HCT116 (cell line): ENCODE measurements around the gene SNHG17. TPM values are rescaled to one million over a fixed set of nuclear protein-coding genes. Genes with fewer than 3 reads are reported as not detected.
"Not testable (repeated sequence)": the region's sequence is repeated elsewhere in the genome, so short reads cannot be mapped to it uniquely, and the experiment has no call there.

Source experiments
- ATAC-seq: fragments of 200-7000 bp; cut with Tn5 transposase; 2 replicates; pipeline ENCODE4 v1.9.1; 2020; ENCODE audit warnings: mild to moderate bottlenecking, moderate library complexity
- BruUV-seq: library from RNA; stranded (reverse); fragments of 400-500 nt; replicated peaks from 2 replicates; lab custom pipeline; 2021; lab: Mats Ljungman, UMichigan
- CTCF ChIA-PET: fragments of 300-600 bp; sonication (Branson Sonifier 250); formaldehyde crosslinking; loops from one replicate; lab custom pipeline; 2021; ENCODE audit warnings: antibody characterized with exemption; lab: Charles Lee
- POLR2A ChIA-PET: fragments of 300-600, 350-600 bp; sonication (Branson Sonifier 250); formaldehyde crosslinking; loops from one replicate; lab custom pipeline; 2021; ENCODE audit warnings: antibody characterized with exemption; lab: Charles Lee
- RAD21 ChIA-PET, 2 experiments: fragments of 300-600 bp; sonication (Branson Sonifier 250); formaldehyde crosslinking; loops; one replicate each; lab custom pipeline; 2023; ENCODE audit warnings: low total read pairs in 2 of 2; ENCODE audit not compliant: uncharacterized antibody in 2 of 2, unreplicated experiment in 2 of 2, low non-redundant PET in 1 of 2; lab: Charles Lee
- DNase-seq: peaks from one replicate; pipeline ENCODE4 v3.0.0-alpha.2; 2010; ENCODE audit warnings: low read depth, low spot score
- H2AFZ ChIP-seq: fragments of 200-600 bp; shearing (Covaris generic), sonication (generic); 2 replicates; pipeline ENCODE4 v1.6.1; 2017; ENCODE audit warnings: low read depth, mixed run types, mixed read lengths, antibody characterized with exemption, low read length; ENCODE audit not compliant: poor library complexity, severe bottlenecking
- H3K27ac ChIP-seq: 2 replicates; pipeline ENCODE4 v1.5.1; 2012; ENCODE audit warnings: low read depth, low read length
- H3K27me3 ChIP-seq: fragments of 200-600 bp; sonication (generic); 2 replicates; pipeline ENCODE4 v1.6.1; 2016; ENCODE audit warnings: mixed run types, low read length, mixed read lengths; ENCODE audit not compliant: insufficient read depth
- H3K36me3 ChIP-seq, 2 experiments: fragments of 200-500 bp in 1 of 2; fragments of 200-600 bp in 1 of 2; sonication (Bioruptor generic) in 1 of 2; sonication (generic) in 1 of 2; 2 replicates each; pipeline versions ENCODE4 v1.5.1 to v1.6.1; 2014 to 2016; ENCODE audit warnings: low read length in 2 of 2, inconsistent platforms in 1 of 2, mixed read lengths in 1 of 2, mixed run types in 1 of 2; ENCODE audit not compliant: insufficient read depth in 2 of 2, control insufficient read depth in 1 of 2
- H3K4me1 ChIP-seq, 2 experiments: fragments of 200-600 bp in 1 of 2; sonication (generic) in 1 of 2; 2 replicates each; pipeline versions ENCODE4 v1.5.1 to v1.6.1; 2012 to 2017; ENCODE audit warnings: low read length in 2 of 2, inconsistent platforms in 1 of 2, mild to moderate bottlenecking in 1 of 2, mixed read lengths in 1 of 2, mixed run types in 1 of 2, moderate library complexity in 1 of 2; ENCODE audit not compliant: insufficient read depth in 2 of 2, control insufficient read depth in 1 of 2
- H3K4me2 ChIP-seq: fragments of 200-600 bp; sonication (generic); 2 replicates; pipeline ENCODE4 v1.6.1; 2017; ENCODE audit warnings: mixed run types, low read length, mixed read lengths
- H3K4me3 ChIP-seq, 2 experiments: fragments of 200-600 bp in 1 of 2; sonication (generic) in 1 of 2; replicated peaks in 1 of 2; 2 replicates each; pipeline ENCODE4 v1.5.1; 2011 to 2016; ENCODE audit warnings: low read length in 2 of 2, control low read depth in 1 of 2, low read depth in 1 of 2, mild to moderate bottlenecking in 1 of 2, mixed read lengths in 1 of 2, mixed run types in 1 of 2
- H3K79me2 ChIP-seq: fragments of 200-600 bp; sonication (generic); 2 replicates; pipeline ENCODE4 v1.6.1; 2017; ENCODE audit warnings: mild to moderate bottlenecking, mixed run types, low read length, moderate library complexity, mixed read lengths; ENCODE audit not compliant: insufficient read depth
- H3K9ac ChIP-seq: fragments of 200-600 bp; sonication (generic); 2 replicates; pipeline ENCODE4 v1.6.1; 2016; ENCODE audit warnings: low read length, mixed read lengths
- H3K9me2 ChIP-seq: fragments of 200-600 bp; sonication (generic), shearing (Covaris generic); 2 replicates; pipeline ENCODE4 v1.6.1; 2017; ENCODE audit warnings: mixed run types, mild to moderate bottlenecking, moderate library complexity; ENCODE audit not compliant: insufficient read depth
- H3K9me3 ChIP-seq, 2 experiments: fragments of 200-500 bp in 1 of 2; fragments of 200-600 bp in 1 of 2; sonication (Bioruptor generic) in 1 of 2; sonication (generic) in 1 of 2; 2 replicates each; pipeline ENCODE4 v1.6.1; 2014 to 2017; ENCODE audit warnings: low read length in 2 of 2, mixed read lengths in 2 of 2, inconsistent platforms in 1 of 2, low read depth in 1 of 2, mild to moderate bottlenecking in 1 of 2, mixed run types in 1 of 2, moderate library complexity in 1 of 2; ENCODE audit not compliant: control insufficient read depth in 1 of 2, insufficient read depth in 1 of 2
- H4K20me1 ChIP-seq: fragments of 200-600 bp; sonication (generic), shearing (Covaris generic); 2 replicates; pipeline ENCODE4 v1.6.1; 2017; ENCODE audit warnings: mixed run types, mild to moderate bottlenecking, moderate library complexity; ENCODE audit not compliant: insufficient read depth
- ATF3 ChIP-seq: IDR thresholded peaks from 2 replicates; pipeline ENCODE4 v1.6.1; 2012
- CEBPB ChIP-seq: IDR thresholded peaks from 2 replicates; pipeline ENCODE4 v1.6.1; 2012; ENCODE audit warnings: low read depth
- CTCF ChIP-seq, 3 experiments: fragments of 200-600 bp in 1 of 3; sonication (generic) in 1 of 3; IDR thresholded peaks in 2 of 3; conservative IDR thresholded peaks in 1 of 3; 2 replicates each; pipeline ENCODE4 v1.5.1; 2012 to 2017; ENCODE audit warnings: low read depth in 2 of 3, low read length in 2 of 3, antibody characterized with exemption in 1 of 3, borderline replicate concordance in 1 of 3, control low read depth in 1 of 3, mild to moderate bottlenecking in 1 of 3, mixed read lengths in 1 of 3, mixed run types in 1 of 3, moderate library complexity in 1 of 3; ENCODE audit not compliant: insufficient read depth in 1 of 3
- ELF1 ChIP-seq: IDR thresholded peaks from 2 replicates; pipeline ENCODE4 v1.6.1; 2012; ENCODE audit warnings: low read depth, borderline replicate concordance
- EZH2 ChIP-seq: fragments of 200-600 bp; sonication (generic); IDR thresholded peaks from 2 replicates; pipeline ENCODE4 v1.6.1; 2017; ENCODE audit warnings: antibody characterized with exemption, mixed run types
- RAD21 ChIP-seq: IDR thresholded peaks from 2 replicates; pipeline ENCODE4 v1.6.1; 2012; ENCODE audit warnings: low read depth, mild to moderate bottlenecking
- REST ChIP-seq: IDR thresholded peaks from 2 replicates; pipeline ENCODE4 v1.6.1; 2012; ENCODE audit warnings: low read depth
- TCF7L2 ChIP-seq: IDR thresholded peaks from 2 replicates; pipeline ENCODE4 v1.7.0; 2011; ENCODE audit warnings: borderline replicate concordance, inconsistent platforms; ENCODE audit not compliant: insufficient read depth, insufficient read length; ENCODE audit errors: extremely low read depth
- ZBTB33 ChIP-seq: IDR thresholded peaks from 2 replicates; pipeline ENCODE4 v1.6.1; 2011; ENCODE audit warnings: mild to moderate bottlenecking, low read length, moderate library complexity; ENCODE audit not compliant: insufficient replicate concordance; ENCODE audit errors: extremely low read depth
- intact Hi-C: fragments of 100-400 bp; cut with micrococcal nuclease; formaldehyde crosslinking; loops from 2 replicates; pipeline ENCODE4 v1.10.0; 2022
- total RNA-seq: library from RNA; stranded (reverse); gene quantifications from one replicate; pipeline ENCODE4 v1.2.1, GENCODE V29; 2021; ENCODE audit not compliant: unreplicated experiment

The SNHG17 gene
- total RNA-seq, 1 experiment from 2014 or later: 65.7 TPM

GRCh38 chr20:38466983-38467382 lies 31.9 kb upstream of the SNHG17 start (continued):
- no peak for TF ChIP-seq EZH2
- no peak for TF ChIP-seq CEBPB
- TF ChIP-seq TCF7L2: no peak
- TF ChIP-seq ELF1: no peak
- no peak for TF ChIP-seq ZBTB33
- TF ChIP-seq ATF3: no peak
- TF ChIP-seq RAD21: no peak

- TF ChIP-seq ATF3 (no peak), CTCF (IDR thresholded peaks at IDR 0.05 in 2 of 3, conservative IDR thresholded peaks at IDR 0.05 in 1 of 3; ENCODE audit: borderline replicate concordance in 1 of 3, insufficient read depth in 1 of 3, low read depth in 2 of 3, low read length in 2 of 3) (no peak), REST (no peak)
- CTCF ChIA-PET: no interaction called here
- Histone ChIP-seq H3K4me2 (no peak overlapping the region), H3K9me3 (no peaks in the 10 kb centered on the region; a peak in 1 of 4 replicates), H3K79me2 (no peaks in the 10 kb centered on the region), H3K4me1 (no peaks in the 10 kb centered on the region), H3K36me3 (no peaks in the 10 kb centered on the region; a peak in 1 of 4 replicates), H3K4me3 (no peak overlapping the region), H3K9ac (no peak overlapping the region), H2AFZ (no peak overlapping the region), H3K27ac (no peak overlapping the region), H3K9me2 (no peaks in the 10 kb centered on the region), H4K20me1 (no peaks in the 10 kb centered on the region), H3K27me3 (no peaks in the 10 kb centered on the region)
- RAD21 ChIA-PET: no interaction called here
- DNase-seq (no peak), ATAC-seq (no peak)
- no TSS peak for BruUV-seq
- intact Hi-C loops: no loop called here
- POLR2A ChIA-PET: no interaction called here
These were observed 31.0 kb upstream of the SNHG17 start for GRCh38 chr20:38466171-38466570.

- H2AFZ ChIP-seq, ATAC-seq, H3K27me3 ChIP-seq, H3K9me2 ChIP-seq, H3K9me3 ChIP-seq, RAD21 ChIA-PET, H3K4me2 ChIP-seq, H3K36me3 ChIP-seq, intact Hi-C loops, DNase-seq, BruUV-seq, H3K4me3 ChIP-seq, H3K27ac ChIP-seq, CTCF ChIA-PET, H3K9ac ChIP-seq, H3K79me2 ChIP-seq, H4K20me1 ChIP-seq: not testable (repeated sequence)
- peaks cover 10 to 14% of the 10 kb centered on the region in 2 experiments for H3K4me1 ChIP-seq
- POLR2A ChIA-PET: interaction anchor here (0.6 kb wide), 1 partner anchor 10 kb away, joined by 3 read pairs; no protein-coding TSS in a partner anchor
These were observed 26.4 kb upstream of the SNHG17 start for GRCh38 chr20:38461569-38461968.
